SK-N-SH (cell line): ENCODE results near the gene CLEC10A. TPM values are rescaled to one million over a fixed set of nuclear protein-coding genes. Genes with fewer than 3 reads are reported as not detected.
"Not testable (repeated sequence)": the region's sequence is repeated elsewhere in the genome, so short reads cannot be mapped to it uniquely, and the experiment has no call there.

Experiments used
- CTCF ChIA-PET: fragments of 300-600, 350-600 bp; formaldehyde crosslinking; extraction: SDS; loops from one replicate; lab custom pipeline; 2021; lab: Yijun Ruan, JAX
- POLR2A ChIA-PET: fragments of 350-600 bp; sonication (Branson Sonifier 250); formaldehyde crosslinking; extraction: SDS; loops from one replicate; lab custom pipeline; 2020; ENCODE audit warnings: antibody characterized with exemption, inconsistent platforms; lab: Yijun Ruan, JAX
- DNase-seq: peaks from one replicate; pipeline ENCODE4 v3.0.0; 2012
- H2AFZ ChIP-seq: fragments of 200-600 bp; sonication (generic); 2 replicates; pipeline ENCODE4 v1.8.1; 2016; ENCODE audit warnings: antibody characterized with exemption, mild to moderate bottlenecking, low read depth
- H3F3A ChIP-seq: fragments of 200-600 bp; sonication (generic); replicated peaks from 2 replicates; pipeline ENCODE3; 2016; ENCODE audit warnings: antibody characterized with exemption, mild to moderate bottlenecking; ENCODE audit not compliant: insufficient read depth
- H3K27ac ChIP-seq, 2 experiments: fragments of 200-500 bp in 1 of 2; fragments of 200-600 bp in 1 of 2; sonication (Bioruptor generic) in 1 of 2; sonication (generic), shearing (Covaris generic) in 1 of 2; 2 replicates each; pipeline versions ENCODE4 v1.5.1 to v1.6.1; 2014 to 2016; ENCODE audit warnings: low read depth in 2 of 2, inconsistent platforms in 1 of 2, low read length in 1 of 2, mild to moderate bottlenecking in 1 of 2, mixed read lengths in 1 of 2
- H3K27me3 ChIP-seq: fragments of 200-600 bp; sonication (generic), shearing (Covaris generic); 2 replicates; pipeline ENCODE4 v1.6.1; 2016; ENCODE audit warnings: mixed run types; ENCODE audit not compliant: insufficient read depth
- H3K36me3 ChIP-seq, 2 experiments: fragments of 200-500 bp in 1 of 2; fragments of 200-600 bp in 1 of 2; sonication (Bioruptor generic) in 1 of 2; sonication (generic) in 1 of 2; replicated peaks in 1 of 2; 2 replicates each; pipeline versions ENCODE3 to v1.5.1; 2014 to 2016; ENCODE audit warnings: low read length in 1 of 2, mild to moderate bottlenecking in 1 of 2; ENCODE audit not compliant: insufficient read depth in 2 of 2, control insufficient read depth in 1 of 2
- H3K4me1 ChIP-seq, 2 experiments: fragments of 200-500 bp in 1 of 2; fragments of 200-600 bp in 1 of 2; sonication (Bioruptor generic) in 1 of 2; sonication (generic), shearing (Covaris generic) in 1 of 2; 2 replicates each; pipeline versions ENCODE4 v1.5.1 to v1.6.1; 2014 to 2016; ENCODE audit warnings: low read depth in 1 of 2, low read length in 1 of 2, mixed run types in 1 of 2; ENCODE audit not compliant: insufficient read depth in 2 of 2, control insufficient read depth in 1 of 2
- H3K4me2 ChIP-seq: fragments of 200-600 bp; sonication (generic), shearing (Covaris generic); 2 replicates; pipeline ENCODE4 v1.6.1; 2017; ENCODE audit warnings: mixed run types
- H3K4me3 ChIP-seq, 2 experiments: fragments of 200-500 bp in 1 of 2; fragments of 200-600 bp in 1 of 2; sonication (Bioruptor generic) in 1 of 2; sonication (generic), shearing (Covaris generic) in 1 of 2; 2 replicates each; pipeline versions ENCODE4 v1.5.1 to v1.8.1; 2014 to 2016; ENCODE audit warnings: low read depth in 2 of 2, inconsistent platforms in 1 of 2, low read length in 1 of 2, mild to moderate bottlenecking in 1 of 2, mixed read lengths in 1 of 2, moderate library complexity in 1 of 2
- H3K79me2 ChIP-seq: fragments of 200-600 bp; sonication (generic); 2 replicates; pipeline ENCODE4 v1.8.1; 2017; ENCODE audit warnings: mild to moderate bottlenecking; ENCODE audit not compliant: insufficient read depth
- H3K9ac ChIP-seq: fragments of 200-600 bp; sonication (generic); 2 replicates; pipeline ENCODE4 v1.6.1; 2017; ENCODE audit warnings: mixed run types
- H3K9me2 ChIP-seq: fragments of 200-600 bp; sonication (generic); 2 replicates; pipeline ENCODE4 v1.6.1; 2017; ENCODE audit warnings: mixed run types
- H3K9me3 ChIP-seq: fragments of 200-600 bp; sonication (generic); 2 replicates; pipeline ENCODE4 v1.6.1; 2017; ENCODE audit warnings: mixed run types, mild to moderate bottlenecking, moderate library complexity
- H4K20me1 ChIP-seq: fragments of 200-600 bp; sonication (generic); 2 replicates; pipeline ENCODE4 v1.6.1; 2017; ENCODE audit warnings: mild to moderate bottlenecking, mixed run types; ENCODE audit not compliant: insufficient read depth
- CHD2 ChIP-seq: fragments of 150-350 bp; IDR thresholded peaks from 2 replicates; pipeline ENCODE4 v1.6.1; 2018; ENCODE audit warnings: low read length; ENCODE audit not compliant: partially characterized antibody
- EZH2phosphoT487 ChIP-seq: fragments of 200-600 bp; sonication (generic); IDR thresholded peaks from 2 replicates; pipeline ENCODE4 v1.6.1; 2017; ENCODE audit warnings: low read depth, mixed run types, mild to moderate bottlenecking, antibody characterized with exemption, moderate library complexity, borderline replicate concordance
- GABPA ChIP-seq: IDR thresholded peaks from 2 replicates; pipeline ENCODE4 v1.4.0; 2012; ENCODE audit warnings: low read depth, mild to moderate bottlenecking
- GATA2 ChIP-seq: sonication (generic); formaldehyde crosslinking; IDR thresholded peaks from 2 replicates; pipeline ENCODE4 v1.5.0; 2020; ENCODE audit warnings: mild to moderate bottlenecking, missing genetic modification reagents
- SIN3A ChIP-seq: IDR thresholded peaks from 2 replicates; pipeline ENCODE4 v1.6.1; 2012; ENCODE audit warnings: low read depth, mild to moderate bottlenecking, low read length, moderate library complexity, borderline replicate concordance
- TAF1 ChIP-seq: IDR thresholded peaks from 2 replicates; pipeline ENCODE4 v1.6.1; 2012; ENCODE audit warnings: low read depth, mild to moderate bottlenecking, low read length, moderate library complexity, borderline replicate concordance
- USF1 ChIP-seq: IDR thresholded peaks from 2 replicates; pipeline ENCODE4 v1.4.0; 2012; ENCODE audit warnings: low read depth, borderline replicate concordance
- WGBS: methylation state at CpG from one replicate; pipeline ENCODE4 v1.1.6; 2017; ENCODE audit warnings: low lambda C conversion rate; 5-methylcytosine and 5-hydroxymethylcytosine counted together
- polyA plus RNA-seq, 3 experiments: library from polyadenylated mRNA; depleted of rRNA; stranded (reverse); fragments of >200 nt; gene quantifications; 2 replicates each; pipeline ENCODE4 v1.2.3, GENCODE V29; 2012

CLEC10A gene
- polyA plus RNA-seq, 1 of the 3 experiments (the other 2 are of a cell fraction) = not detected

DNA sequence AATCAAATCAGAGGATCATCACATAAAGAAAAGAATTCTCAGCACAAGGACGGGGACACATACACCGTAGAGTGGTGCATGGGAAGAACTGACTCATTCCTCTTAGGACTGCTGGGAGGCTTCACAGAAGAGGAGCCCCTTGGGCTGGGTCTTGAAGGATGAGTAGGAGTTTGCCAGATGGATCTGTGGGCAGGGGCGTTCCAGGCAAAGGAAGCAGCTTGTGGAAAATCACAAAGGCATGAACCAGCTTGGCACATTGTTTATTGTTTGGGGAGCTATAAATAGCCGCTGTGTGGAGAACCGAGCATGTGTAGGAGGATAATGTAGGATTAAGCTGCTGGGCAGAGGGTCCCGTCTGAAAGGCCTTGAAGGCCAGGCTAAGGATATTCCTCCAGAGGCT, 31.1 kb downstream of the CLEC10A start:
- CTCF ChIA-PET = interaction anchor here (1.2 to 20.1 kb wide), 3 partner anchors 91 to 248 kb away, joined by 6 to 502 read pairs (median 217); partner anchors contain the start of gene ASGR1
- Histone ChIP-seq H3K9me2 (no peaks in the 10 kb centered on the region), H3K9me3 (no peaks in the 10 kb centered on the region), H3K4me1 (peaks cover 0 to 6% of the 10 kb centered on the region in 2 experiments; a peak in 1 of 4 replicates), H3K27me3 (peaks cover 31% of the 10 kb centered on the region), H3K9ac (no peak overlapping the region), H3F3A (peaks cover 4% of the 10 kb centered on the region), H3K4me3 (no peak overlapping the region), H3K36me3 (no peaks in the 10 kb centered on the region), H3K4me2 (no peak overlapping the region)
- no peak for DNase-seq
- 50% methylated on average over 6 of the region's 6 CpGs for whole genome bisulfite sequencing
- TF ChIP-seq GATA2 (CRISPR knock-in tag) = no peak
- TF ChIP-seq GABPA = no peak
- TF ChIP-seq SIN3A = no peak
- TF ChIP-seq, all 33 proteins: peak for 0
- Histone ChIP-seq H4K20me1 (no peaks in the 10 kb centered on the region), H3K27ac (no peak overlapping the region), H2AFZ (no peak overlapping the region), H3K79me2 (no peaks in the 10 kb centered on the region)
- POLR2A ChIA-PET = no interaction called here

DNA sequence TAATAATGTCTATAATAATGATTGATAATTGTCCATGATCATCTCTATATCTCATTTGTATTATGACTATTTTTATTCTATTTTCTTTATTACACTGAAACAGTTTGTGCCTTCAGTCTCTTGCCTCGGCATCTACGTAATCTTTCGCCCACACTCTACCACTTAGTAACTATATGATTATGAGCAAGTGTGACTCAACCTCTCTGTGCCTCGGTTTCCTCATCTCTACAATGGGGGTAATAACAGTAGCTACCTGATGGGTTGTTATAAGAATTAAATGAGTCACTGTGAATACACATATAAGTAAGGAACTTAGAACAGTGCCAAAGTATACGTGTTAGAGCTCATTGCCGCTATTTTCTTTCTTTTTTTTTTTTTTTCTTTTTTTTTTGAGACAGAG, 32.5 kb downstream of the CLEC10A start:
- Histone ChIP-seq H3K4me3 (no peak overlapping the region), H2AFZ (no peak overlapping the region), H3K36me3 (no peaks in the 10 kb centered on the region), H3F3A (peaks cover 4% of the 10 kb centered on the region), H3K4me1 (peaks cover 0 to 20% of the 10 kb centered on the region in 2 experiments; a peak in 1 of 4 replicates), H3K9me2 (no peaks in the 10 kb centered on the region), H3K4me2 (no peak overlapping the region), H3K9ac (no peak overlapping the region), H3K9me3 (no peaks in the 10 kb centered on the region), H4K20me1 (no peaks in the 10 kb centered on the region), H3K27me3 (peaks cover 31% of the 10 kb centered on the region; the same call in 1 of the 2 replicates), H3K79me2 (no peaks in the 10 kb centered on the region), H3K27ac (no peak overlapping the region)
- TF ChIP-seq CHD2 = no peak
- TF ChIP-seq EZH2phosphoT487 = no peak
- no peak for TF ChIP-seq USF1
- TF ChIP-seq SIN3A = no peak
- TF ChIP-seq TAF1 = no peak
- CTCF ChIA-PET = interaction anchor here (5.1 to 20.1 kb wide), 3 partner anchors 93 to 249 kb away, joined by 41 to 502 read pairs (median 217); partner anchors contain the start of gene ASGR1
- POLR2A ChIA-PET = interaction anchor here (1.0 kb wide), 1 partner anchor 333 kb away, joined by 3 read pairs; no protein-coding TSS in a partner anchor
- WGBS = 73% methylated on average over 6 of the region's 6 CpGs
- no peak for DNase-seq

DNA sequence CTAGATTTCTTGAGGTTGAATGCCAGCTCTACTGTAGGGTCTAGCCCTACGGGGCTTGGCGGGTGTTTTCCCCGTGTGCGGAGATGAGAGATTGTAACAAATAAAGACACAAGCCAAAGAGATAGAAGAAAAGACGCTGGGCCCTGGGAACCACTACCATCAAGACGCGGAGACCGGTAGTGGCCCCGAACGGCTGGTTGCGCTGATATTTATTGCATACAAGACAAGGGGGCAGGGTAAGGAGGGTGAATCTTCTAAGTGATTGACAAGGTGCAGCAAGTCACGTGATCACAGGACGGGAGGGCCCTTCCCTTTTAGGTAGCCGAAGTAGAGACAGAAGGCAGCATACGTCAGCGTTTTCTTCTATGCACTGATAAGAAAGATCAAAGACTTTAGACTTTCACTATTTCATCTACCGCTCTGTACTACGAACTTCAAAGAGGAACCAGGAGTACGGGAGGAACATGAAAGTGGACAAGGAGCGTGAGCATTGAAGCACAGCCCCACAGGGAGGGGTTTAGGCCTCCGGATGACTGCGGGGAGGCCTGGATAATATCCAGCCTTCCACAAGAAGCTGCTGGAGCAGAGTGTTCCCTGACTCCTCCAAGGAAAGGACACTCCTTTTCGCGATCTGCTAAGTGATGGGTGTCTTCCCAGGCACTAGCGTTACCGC, 33.2 kb downstream of the CLEC10A start:
- H3K9ac ChIP-seq, H3K9me3 ChIP-seq: not testable (repeated sequence)
- 0 out of 2 replicates have a peak, but pooled peaks have one; percentile 13 for TF ChIP-seq USF1
- TF ChIP-seq, all 33 proteins: peak for 1; not testable (repeated sequence) for 32
- not testable (repeated sequence) for H3K4me3 ChIP-seq, H3K9me2 ChIP-seq, H4K20me1 ChIP-seq, H3K27ac ChIP-seq, H3K36me3 ChIP-seq, H3K79me2 ChIP-seq, H2AFZ ChIP-seq, DNase-seq, H3F3A ChIP-seq
- ChIA-PET CTCF (interaction anchor here (1.2 to 20.1 kb wide), 29 partner anchors 11 to 302 kb away, joined by 3 to 502 read pairs (median 8); partner anchors contain the start of genes ASGR1, ASGR2, BCL6B and SLC16A13), POLR2A (interaction anchor here (1.0 kb wide), 1 partner anchor 11 kb away, joined by 7 read pairs; the partner anchor contains the start of gene SLC16A13)
- WGBS = 39% methylated on average over 26 of the region's 26 CpGs
- peak overlapping the region; percentile 71; the same call in 1 of the 2 replicates for H3K4me2 ChIP-seq
- peaks cover 0 to 22% of the 10 kb centered on the region in 2 experiments; a peak in 1 of 4 replicates for H3K4me1 ChIP-seq
- peaks cover 31% of the 10 kb centered on the region; the same call in 1 of the 2 replicates for H3K27me3 ChIP-seq
